Stimulated activated CD8-positive, alpha-beta memory T cell treated with anti-CD3 and anti-CD28 coated beads, Interleukin-7, amount 100 ng/mL, for 48 hours (primary cell): ENCODE data around the gene ZNF805.
"Not testable (repeated sequence)": the region's sequence is repeated elsewhere in the genome, so short reads cannot be mapped to it uniquely, and the experiment has no call there.

Experiments
- DNase-seq, 2 donors: peaks; one replicate each; pipeline ENCODE4 v3.0.0-alpha.2; 2020; ENCODE audit warnings: low read depth in 1 of 2; ENCODE audit errors: extremely low read depth in 1 of 2

The ZNF805 gene

GRCh38 chr19:57240311-57241090, at the start of gene ZNF805:
ZNF805 (plus strand) TSS chr19:57240632; CDS start chr19:57240892, 260 bp downstream.
- DNase-seq, result peak; percentile 81 to 91

DNA sequence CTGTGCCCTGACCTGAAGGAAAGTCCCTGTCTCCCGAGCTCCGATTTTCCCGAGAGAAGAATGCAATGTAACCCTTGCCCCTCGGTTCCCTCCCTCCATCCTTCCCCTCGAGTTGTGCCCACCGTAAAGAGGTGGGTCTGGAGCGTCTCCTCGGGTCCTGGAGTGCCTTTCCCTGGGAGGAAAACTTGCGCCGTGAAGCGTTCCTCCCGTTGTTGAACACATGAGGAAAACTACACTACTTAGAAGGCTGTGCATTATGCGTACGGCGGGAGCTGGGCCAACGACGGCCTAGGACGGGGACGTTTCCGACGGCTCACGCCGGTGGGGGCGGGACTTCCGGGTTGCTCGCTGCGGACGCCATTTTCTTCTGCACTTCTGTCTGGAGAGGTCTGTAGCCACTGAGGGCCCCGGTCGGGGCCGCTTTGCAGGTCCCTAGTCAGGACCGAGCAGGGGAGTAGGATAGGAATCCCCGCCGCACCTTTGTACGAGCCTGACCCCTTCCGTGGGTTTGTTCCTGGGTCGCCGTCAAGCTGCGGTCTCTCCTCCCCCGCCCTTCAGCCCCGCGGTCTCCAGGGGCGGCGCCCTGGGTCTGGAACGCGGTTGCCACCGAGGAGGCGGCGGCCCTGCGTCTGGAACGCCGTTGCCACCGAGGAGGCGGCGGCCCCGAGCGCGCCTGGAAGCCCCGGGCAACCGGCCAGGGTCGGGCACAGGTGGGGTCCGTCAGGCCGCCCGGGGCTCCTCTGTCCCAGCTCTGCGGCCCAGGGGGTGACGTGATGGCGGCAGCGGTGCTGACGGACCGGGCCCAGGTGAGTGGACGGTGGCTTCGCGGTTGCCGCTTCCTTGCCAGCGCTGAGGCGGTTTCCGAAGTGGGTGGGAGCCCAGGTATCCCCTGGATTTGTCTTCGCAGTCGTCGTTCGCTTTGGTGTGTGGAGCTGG, 49.0 kb upstream of the ZNF805 start, which contains the start of gene ZNF264:
ZNF264 (plus strand) TSS at position 360 of the 936 bp plus-strand sequence; CDS start at position 774, 414 bp downstream.
- peak; percentile 71 to 81 for DNase-seq

DNA sequence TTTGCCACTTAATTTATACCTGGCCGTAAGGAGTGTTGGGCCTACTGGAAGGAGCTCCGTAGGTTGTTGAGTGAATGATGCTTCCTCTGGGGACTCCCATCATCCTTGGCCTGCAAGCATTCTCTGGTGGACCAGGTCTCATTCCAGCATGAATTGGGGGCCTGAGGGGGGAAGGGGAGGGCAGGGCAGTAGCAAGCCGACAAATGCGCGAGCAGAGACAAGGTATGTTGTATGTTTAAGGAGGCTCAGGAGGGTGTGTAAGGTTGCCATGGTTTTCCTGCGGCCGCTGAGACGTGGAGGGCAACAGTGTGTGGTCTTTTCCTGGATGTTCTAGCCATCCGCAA, 48.4 kb upstream of the ZNF805 start:
- no peak for DNase-seq

DNA sequence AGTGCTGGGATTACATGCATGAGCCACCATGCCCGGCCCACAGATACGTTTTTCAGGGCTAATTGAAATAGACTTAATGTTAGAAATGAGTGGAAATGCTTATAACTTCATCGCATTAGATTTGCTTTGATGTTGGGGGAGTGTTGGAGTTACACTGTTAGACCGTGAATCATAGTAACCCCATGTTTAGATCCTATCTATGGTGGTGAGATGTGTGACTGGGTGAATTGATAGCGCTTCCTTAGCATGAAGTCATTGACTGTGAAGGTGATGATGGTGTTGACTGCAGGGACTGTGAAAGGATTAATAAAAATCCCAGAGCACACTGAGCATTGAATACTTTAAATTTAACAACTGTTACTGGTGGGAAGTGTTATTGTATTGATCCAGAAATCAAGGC, 47.4 kb upstream of the ZNF805 start:
- DNase-seq, result peak in 1 of 2 donors; percentile 5

DNA sequence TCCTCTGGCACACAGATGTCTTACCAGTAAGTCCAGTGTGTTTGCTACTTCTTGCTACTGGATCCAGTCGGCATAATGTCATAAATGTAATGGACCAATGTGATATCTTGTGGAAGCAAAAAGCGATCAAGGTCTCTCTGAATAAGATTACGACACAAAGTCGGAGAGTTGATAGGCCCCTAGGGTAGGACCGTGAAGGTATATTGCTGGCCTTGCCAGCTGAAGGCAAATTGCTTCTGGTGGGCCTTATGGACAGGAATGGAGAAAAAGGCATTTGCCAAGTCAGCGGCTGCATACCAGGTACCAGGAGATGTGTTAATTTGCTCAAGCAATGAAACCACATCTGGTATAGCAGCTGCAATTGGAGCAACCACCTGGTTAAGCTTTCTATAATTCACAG, 42.6 kb upstream of the ZNF805 start:
- not testable (repeated sequence) for DNase-seq

DNA sequence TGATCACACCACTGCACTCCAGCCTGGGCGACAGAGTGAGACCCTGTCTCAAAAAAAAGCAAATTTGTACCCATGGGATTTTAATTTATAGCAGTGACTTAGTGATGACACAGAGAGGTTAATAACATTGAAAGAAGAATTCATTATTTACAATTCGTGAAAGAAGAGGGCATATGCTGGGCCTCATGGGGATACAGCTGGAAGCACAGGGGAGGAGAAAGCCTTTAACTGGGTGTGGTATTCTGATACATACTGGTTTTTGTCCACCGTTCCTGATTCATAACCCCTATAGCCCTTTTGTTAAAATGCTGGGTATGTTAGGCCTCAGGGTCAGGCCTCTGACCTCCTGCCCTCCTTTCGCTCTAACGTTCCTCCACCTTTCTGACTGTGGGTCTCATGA, 38.3 kb upstream of the ZNF805 start:
- DNase-seq, result no peak

GRCh38 chr19:57210381-57210780, 30.1 kb upstream of the ZNF805 start:
- no peak for DNase-seq

- DNase-seq, result no peak
Measured at GRCh38 chr19:57212109-57212508, 28.3 kb upstream of the ZNF805 start.

- no peak for DNase-seq
Measured at GRCh38 chr19:57227502-57227901, 12.9 kb upstream of the ZNF805 start.

- no peak for DNase-seq
Measured at GRCh38 chr19:57231686-57232085, 8.7 kb upstream of the ZNF805 start.

DNA sequence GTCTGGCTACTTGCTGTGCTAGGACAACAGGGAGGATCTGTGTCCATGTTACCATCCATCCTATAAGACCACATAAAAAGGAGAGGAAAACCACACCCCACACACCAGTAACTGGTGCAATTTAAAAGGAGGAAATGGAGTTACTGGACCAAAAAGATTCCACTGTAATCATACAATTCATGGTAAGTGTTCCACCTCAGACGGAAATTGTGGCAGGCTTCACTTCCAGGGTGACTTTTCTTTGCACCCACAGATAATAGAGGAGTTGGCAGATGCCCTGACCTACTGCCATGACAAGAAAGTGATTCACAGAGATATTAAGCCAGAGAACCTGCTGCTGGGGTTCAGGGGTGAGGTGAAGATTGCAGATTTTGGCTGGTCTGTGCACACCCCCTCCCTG, 7.2 kb upstream of the ZNF805 start:
- no peak for DNase-seq

DNA sequence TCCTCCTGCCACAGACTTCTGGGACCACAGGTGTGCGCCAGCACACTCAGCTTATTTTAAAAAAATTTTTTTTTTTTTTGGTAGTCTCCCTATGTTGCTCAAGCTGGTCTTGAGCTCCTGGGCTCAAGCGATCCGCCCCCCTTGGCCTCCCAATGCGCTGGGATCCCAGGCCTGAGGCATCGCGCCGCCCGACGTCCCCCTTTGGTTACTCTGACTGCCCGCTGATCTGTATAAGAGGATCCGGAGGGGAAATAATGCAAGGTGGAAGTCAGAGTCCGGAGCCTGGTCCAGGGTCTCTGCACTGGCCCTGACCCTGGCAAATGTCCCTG, 486 bp upstream of the ZNF805 start:
- DNase-seq, result no peak

GRCh38 chr19:57241176-57241575, 744 bp downstream of the ZNF805 start:
- DNase-seq, result no peak

GRCh38 chr19:57242821-57243220, 2.4 kb downstream of the ZNF805 start:
- DNase-seq, result no peak

DNA sequence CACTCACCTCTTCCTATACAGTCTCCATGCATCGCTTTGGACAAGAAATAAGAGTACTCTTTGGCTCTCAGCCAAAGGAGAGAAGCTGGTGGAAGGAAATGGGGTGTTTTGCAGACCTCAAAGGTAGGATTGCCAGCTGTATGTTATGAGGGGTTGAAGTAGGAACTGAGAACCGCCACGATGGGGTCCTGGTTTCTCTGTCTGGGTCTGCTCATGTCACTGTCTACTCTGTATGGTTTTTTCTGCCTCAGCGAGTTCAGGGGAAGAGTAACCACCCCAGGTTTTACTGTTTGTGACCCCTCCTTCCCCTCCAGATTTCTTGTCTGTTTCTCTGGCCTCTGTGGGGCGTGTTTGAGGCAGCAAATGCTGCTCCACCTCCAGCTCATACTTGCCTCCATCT, 4.1 kb downstream of the ZNF805 start:
- no peak for DNase-seq

- DNase-seq, result no peak
Measured at GRCh38 chr19:57245066-57245465, 4.6 kb downstream of the ZNF805 start.

GRCh38 chr19:57245959-57246358, 5.5 kb downstream of the ZNF805 start:
- no peak for DNase-seq

DNA sequence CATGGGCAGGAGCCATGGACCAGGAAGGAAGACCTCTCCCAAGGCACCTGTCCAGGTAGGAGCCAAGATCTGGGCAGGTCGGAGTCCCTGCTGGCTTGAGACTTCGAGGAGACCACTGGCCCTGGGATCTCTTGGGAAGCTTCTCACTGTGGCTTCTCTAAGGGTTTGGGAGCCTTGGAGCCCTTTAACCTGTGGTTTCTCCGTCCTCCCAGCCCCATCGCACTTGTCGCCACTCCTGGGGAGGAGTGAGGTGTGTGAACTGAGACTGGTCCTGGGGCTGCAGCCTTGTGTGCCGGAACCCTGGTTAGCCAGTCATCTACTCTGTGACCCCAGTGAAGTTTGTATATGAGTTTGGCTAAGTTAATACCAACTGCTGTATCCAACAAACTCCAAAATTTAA, 8.2 kb downstream of the ZNF805 start:
- DNase-seq, result no peak

DNA sequence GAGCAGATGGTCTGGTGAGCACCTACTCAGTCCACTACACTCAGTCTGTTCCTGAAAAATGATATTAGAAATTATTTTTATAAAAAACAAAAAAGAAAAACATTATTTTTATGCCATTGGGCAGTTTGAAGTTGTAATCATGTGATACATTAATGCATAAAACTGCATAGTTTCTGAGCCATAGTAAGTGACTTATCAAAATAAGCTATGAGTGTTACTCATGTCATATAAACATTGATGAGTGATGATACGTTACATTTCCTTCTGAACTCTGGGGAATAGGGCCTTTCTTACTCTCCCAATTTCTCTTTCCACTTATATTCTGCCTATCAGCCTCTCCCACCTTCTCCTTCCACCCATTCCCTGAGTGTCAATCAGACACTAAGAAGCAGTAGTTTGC, 8.9 kb downstream of the ZNF805 start:
- DNase-seq, result no peak

- peak in 1 of 2 donors; percentile 19 for DNase-seq
Measured at GRCh38 chr19:57253767-57254166, 13.3 kb downstream of the ZNF805 start.

- DNase-seq, result no peak
Measured at GRCh38 chr19:57262044-57262443, 21.6 kb downstream of the ZNF805 start.

DNA sequence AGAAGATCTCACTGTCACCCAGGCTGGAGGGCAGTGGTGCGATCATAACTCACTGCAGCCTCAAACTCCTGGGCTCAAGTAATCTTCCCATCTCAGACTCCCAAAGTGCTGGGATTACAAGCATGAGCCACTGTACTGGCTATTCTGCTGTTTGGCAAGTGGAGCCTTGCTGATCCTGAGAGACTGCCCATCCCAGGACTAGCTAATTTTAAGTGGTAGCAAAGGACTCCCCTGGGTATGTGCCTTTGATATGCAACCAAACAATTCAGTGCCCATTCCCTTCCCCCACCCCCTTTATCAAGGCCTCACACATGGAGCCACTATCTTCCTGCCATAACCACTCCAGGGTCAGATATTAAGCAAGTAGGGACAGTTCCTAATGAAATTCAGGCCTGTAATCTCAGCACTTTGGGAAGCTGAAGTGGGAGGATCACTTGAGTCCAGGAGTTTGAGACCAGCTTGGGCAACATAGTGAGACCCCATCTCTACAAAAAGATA, 22.9 kb downstream of the ZNF805 start:
- DNase-seq, result no peak
